ENCODE results near the gene ADRA1B. TPM values are rescaled to one million over a fixed set of nuclear protein-coding genes. Genes with fewer than 3 reads are reported as not detected.

Gene ADRA1B
- total RNA-seq, 1 experiment from 2014 or later = 0.29 TPM

DNA sequence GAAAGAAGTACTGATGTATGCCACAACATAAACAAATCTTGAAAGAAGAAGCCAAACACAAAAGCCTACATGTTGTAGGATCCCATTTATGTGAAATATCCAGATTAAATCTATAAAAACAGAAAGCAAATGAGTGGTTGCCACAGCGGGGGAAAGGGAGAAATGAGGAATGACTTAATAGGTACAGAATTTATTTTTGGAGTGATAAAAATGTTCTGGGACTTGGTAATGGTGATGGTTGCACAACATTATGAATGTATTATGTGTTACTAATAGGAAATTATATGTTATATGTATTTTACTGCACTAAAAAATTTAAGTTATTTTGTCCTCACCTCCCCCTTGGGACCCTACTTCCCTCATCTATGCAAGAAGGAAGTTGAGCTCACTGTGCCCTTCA is 76.3 kb downstream of the ADRA1B start:
- Histone ChIP-seq H3F3A (ENCODE audit: low read length, unreplicated experiment) (no peaks in the 10 kb centered on the region), H3K4me1 (ENCODE audit: insufficient read depth, low read length) (no peaks in the 10 kb centered on the region), H3K9me2 (replicated peaks; ENCODE audit: low read length) (no peaks in the 10 kb centered on the region), H3K79me2 (ENCODE audit: low read length) (no peaks in the 10 kb centered on the region), H3K4me3 (ENCODE audit: low read length) (no peak overlapping the region), H2AFZ (ENCODE audit: low read length) (no peak overlapping the region), H3K36me3 (ENCODE audit: low read depth, low read length) (no peaks in the 10 kb centered on the region), H3K27me3 (ENCODE audit: low read length) (peaks cover 4% of the 10 kb centered on the region; the same call in 1 of the 2 replicates), H3K27ac (ENCODE audit: low read length) (no peak overlapping the region), H3K9ac (ENCODE audit: low read length) (no peak overlapping the region), H4K20me1 (ENCODE audit: low read length) (no peaks in the 10 kb centered on the region), H3K9me3 (ENCODE audit: low read length) (no peaks in the 10 kb centered on the region), H3K4me2 (ENCODE audit: low read length) (no peak overlapping the region)
- intact Hi-C loops (cut with micrococcal nuclease) = no loop called here
- CTCF ChIA-PET = no interaction called here
- POLR2A ChIA-PET (ENCODE audit: unreplicated experiment) = no interaction called here
- BruUV-seq (replicated peaks) = no TSS peak
- ATAC-seq (no peak), DNase-seq (no peak)
- TF ChIP-seq, protein P1, sequence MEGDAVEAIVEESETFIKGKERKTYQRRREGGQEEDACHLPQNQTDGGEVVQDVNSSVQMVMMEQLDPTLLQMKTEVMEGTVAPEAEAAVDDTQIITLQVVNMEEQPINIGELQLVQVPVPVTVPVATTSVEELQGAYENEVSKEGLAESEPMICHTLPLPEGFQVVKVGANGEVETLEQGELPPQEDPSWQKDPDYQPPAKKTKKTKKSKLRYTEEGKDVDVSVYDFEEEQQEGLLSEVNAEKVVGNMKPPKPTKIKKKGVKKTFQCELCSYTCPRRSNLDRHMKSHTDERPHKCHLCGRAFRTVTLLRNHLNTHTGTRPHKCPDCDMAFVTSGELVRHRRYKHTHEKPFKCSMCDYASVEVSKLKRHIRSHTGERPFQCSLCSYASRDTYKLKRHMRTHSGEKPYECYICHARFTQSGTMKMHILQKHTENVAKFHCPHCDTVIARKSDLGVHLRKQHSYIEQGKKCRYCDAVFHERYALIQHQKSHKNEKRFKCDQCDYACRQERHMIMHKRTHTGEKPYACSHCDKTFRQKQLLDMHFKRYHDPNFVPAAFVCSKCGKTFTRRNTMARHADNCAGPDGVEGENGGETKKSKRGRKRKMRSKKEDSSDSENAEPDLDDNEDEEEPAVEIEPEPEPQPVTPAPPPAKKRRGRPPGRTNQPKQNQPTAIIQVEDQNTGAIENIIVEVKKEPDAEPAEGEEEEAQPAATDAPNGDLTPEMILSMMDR (conservative IDR thresholded peaks at IDR 0.05; ENCODE audit: low read depth, low read length) = no peak
- no peak for TF ChIP-seq EZH2phosphoT487 (IDR thresholded peaks at IDR 0.05; ENCODE audit: borderline replicate concordance, low read length)
- no peak for TF ChIP-seq EZH2 (IDR thresholded peaks at IDR 0.05; ENCODE audit: low read length, unreplicated experiment)

DNA sequence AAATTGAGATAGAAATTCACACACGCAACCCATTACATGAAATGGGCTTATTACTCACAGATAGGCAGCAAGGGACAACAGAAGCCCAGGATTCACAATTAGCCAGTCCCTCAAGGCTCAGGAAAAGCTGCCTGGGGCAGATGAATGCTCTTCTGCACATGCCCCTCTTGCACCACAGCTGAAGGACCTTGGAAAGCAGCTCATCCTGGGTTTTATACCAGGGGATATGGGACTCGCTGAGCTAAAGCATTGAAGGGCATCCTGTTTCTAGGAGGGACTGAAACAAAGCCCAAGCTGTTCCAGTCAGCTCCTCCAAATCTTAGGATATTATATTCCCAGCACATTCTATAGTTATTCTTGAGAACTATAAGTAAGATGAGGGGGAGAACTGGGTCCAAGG is 76.9 kb downstream of the ADRA1B start:
- Histone ChIP-seq H3K4me3 (ENCODE audit: low read length) (no peak overlapping the region), H3K79me2 (ENCODE audit: low read length) (no peaks in the 10 kb centered on the region), H3K4me1 (ENCODE audit: insufficient read depth, low read length) (no peaks in the 10 kb centered on the region), H3K4me2 (ENCODE audit: low read length) (no peak overlapping the region), H3K9me3 (ENCODE audit: low read length) (no peaks in the 10 kb centered on the region), H3K36me3 (ENCODE audit: low read depth, low read length) (no peaks in the 10 kb centered on the region), H3K27ac (ENCODE audit: low read length) (no peak overlapping the region), H4K20me1 (ENCODE audit: low read length) (no peaks in the 10 kb centered on the region), H2AFZ (ENCODE audit: low read length) (no peak overlapping the region), H3K27me3 (ENCODE audit: low read length) (peaks cover 4% of the 10 kb centered on the region; the same call in 1 of the 2 replicates), H3F3A (ENCODE audit: low read length, unreplicated experiment) (no peaks in the 10 kb centered on the region), H3K9me2 (replicated peaks; ENCODE audit: low read length) (no peaks in the 10 kb centered on the region), H3K9ac (ENCODE audit: low read length) (no peak overlapping the region)
- CTCF ChIA-PET = no interaction called here
- DNase-seq (no peak), ATAC-seq (no peak)
- TF ChIP-seq, protein P1 (conservative IDR thresholded peaks at IDR 0.05; ENCODE audit: low read depth, low read length) = no peak
- no peak for TF ChIP-seq EZH2phosphoT487 (IDR thresholded peaks at IDR 0.05; ENCODE audit: borderline replicate concordance, low read length)
- no peak for TF ChIP-seq EZH2 (IDR thresholded peaks at IDR 0.05; ENCODE audit: low read length, unreplicated experiment)
- POLR2A ChIA-PET (ENCODE audit: unreplicated experiment) = no interaction called here
- no TSS peak for BruUV-seq (replicated peaks)
- intact Hi-C loops (cut with micrococcal nuclease) = no loop called here

DNA sequence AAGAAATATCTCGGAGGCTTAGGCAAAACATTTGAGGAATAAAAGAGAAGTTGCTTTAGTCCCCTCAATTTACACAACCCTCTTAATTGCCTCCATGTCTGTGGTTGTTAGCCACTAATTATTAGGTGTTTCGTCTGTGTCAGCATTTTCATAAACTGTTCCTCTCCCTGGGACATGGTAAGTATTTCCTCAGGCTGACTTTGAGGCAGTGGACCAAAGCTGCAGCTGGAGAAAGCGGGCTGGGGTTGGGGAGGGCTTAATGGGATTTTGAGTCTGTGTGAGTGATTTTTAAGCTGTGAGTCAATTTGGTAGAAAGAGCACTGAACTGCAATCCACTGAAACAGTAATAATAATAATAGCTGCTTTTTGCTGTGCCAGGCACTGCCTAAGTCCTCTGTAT is 79.6 kb downstream of the ADRA1B start:
- no peaks in the 10 kb centered on the region for H3K79me2 ChIP-seq (ENCODE audit: low read length)
- CTCF ChIA-PET = no interaction called here

More for the DNA sequence above, 79.6 kb downstream of the ADRA1B start:
- Histone ChIP-seq H3F3A (ENCODE audit: low read length, unreplicated experiment) (no peaks in the 10 kb centered on the region), H3K9me2 (replicated peaks; ENCODE audit: low read length) (no peaks in the 10 kb centered on the region), H3K27me3 (ENCODE audit: low read length) (peaks cover 4% of the 10 kb centered on the region; the same call in 1 of the 2 replicates), H3K4me1 (ENCODE audit: insufficient read depth, low read length) (no peaks in the 10 kb centered on the region), H3K9ac (ENCODE audit: low read length) (no peak overlapping the region), H2AFZ (ENCODE audit: low read length) (no peak overlapping the region), H3K9me3 (ENCODE audit: low read length) (no peaks in the 10 kb centered on the region), H3K4me2 (ENCODE audit: low read length) (no peak overlapping the region), H3K36me3 (ENCODE audit: low read depth, low read length) (no peaks in the 10 kb centered on the region), H3K4me3 (ENCODE audit: low read length) (no peak overlapping the region), H3K27ac (ENCODE audit: low read length) (no peak overlapping the region), H4K20me1 (ENCODE audit: low read length) (no peaks in the 10 kb centered on the region)
- DNase-seq = no peak
- no peak for ATAC-seq
- BruUV-seq (replicated peaks) = no TSS peak
- POLR2A ChIA-PET (ENCODE audit: unreplicated experiment) = no interaction called here
- intact Hi-C loops (cut with micrococcal nuclease) = no loop called here
- TF ChIP-seq, protein P1 (conservative IDR thresholded peaks at IDR 0.05; ENCODE audit: low read depth, low read length) = no peak
- TF ChIP-seq EZH2phosphoT487 (IDR thresholded peaks at IDR 0.05; ENCODE audit: borderline replicate concordance, low read length) = no peak
- no peak for TF ChIP-seq EZH2 (IDR thresholded peaks at IDR 0.05; ENCODE audit: low read length, unreplicated experiment)
